ENCODE measurements around the gene SPEF1.

DNA sequence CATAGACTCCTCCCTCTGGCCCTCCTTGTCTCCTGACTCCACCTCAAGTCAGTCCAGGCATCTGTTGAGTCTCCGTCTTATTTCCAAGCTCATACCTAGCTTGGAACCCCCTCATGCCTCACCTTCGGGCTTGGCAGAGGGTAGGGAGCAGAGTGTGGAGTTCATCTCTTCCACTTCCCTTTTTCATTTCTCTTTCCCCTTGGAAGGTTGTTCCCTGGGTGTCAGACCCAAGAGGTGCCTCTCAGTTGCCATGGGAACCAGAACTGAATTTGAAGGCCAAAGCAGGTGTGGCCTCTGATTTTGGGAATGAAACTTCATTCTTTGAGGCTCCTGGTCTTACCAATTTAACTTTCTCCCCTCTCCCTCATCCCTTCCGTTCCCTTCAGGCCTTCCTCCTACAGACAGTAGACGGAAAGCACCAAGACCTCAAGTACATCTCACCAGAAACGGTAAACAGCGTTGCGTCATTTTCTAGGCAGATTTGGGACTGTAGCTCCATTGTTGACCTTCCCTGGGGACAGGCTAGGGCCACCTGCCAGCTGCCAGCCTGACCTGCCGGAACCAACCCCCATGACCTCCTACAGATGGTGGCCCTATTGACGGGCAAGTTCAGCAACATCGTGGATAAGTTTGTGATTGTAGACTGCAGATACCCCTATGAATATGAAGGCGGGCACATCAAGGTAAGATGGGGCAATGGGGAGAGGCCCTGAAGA is 21.4 kb upstream of the SPEF1 start:
- TF ChIP-seq, protein P1, sequence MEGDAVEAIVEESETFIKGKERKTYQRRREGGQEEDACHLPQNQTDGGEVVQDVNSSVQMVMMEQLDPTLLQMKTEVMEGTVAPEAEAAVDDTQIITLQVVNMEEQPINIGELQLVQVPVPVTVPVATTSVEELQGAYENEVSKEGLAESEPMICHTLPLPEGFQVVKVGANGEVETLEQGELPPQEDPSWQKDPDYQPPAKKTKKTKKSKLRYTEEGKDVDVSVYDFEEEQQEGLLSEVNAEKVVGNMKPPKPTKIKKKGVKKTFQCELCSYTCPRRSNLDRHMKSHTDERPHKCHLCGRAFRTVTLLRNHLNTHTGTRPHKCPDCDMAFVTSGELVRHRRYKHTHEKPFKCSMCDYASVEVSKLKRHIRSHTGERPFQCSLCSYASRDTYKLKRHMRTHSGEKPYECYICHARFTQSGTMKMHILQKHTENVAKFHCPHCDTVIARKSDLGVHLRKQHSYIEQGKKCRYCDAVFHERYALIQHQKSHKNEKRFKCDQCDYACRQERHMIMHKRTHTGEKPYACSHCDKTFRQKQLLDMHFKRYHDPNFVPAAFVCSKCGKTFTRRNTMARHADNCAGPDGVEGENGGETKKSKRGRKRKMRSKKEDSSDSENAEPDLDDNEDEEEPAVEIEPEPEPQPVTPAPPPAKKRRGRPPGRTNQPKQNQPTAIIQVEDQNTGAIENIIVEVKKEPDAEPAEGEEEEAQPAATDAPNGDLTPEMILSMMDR (IDR thresholded peaks at IDR 0.05; ENCODE audit: low read depth, low read length, poor library complexity, severe bottlenecking): no peak
- TF ChIP-seq EZH2phosphoT487 (IDR thresholded peaks at IDR 0.05; ENCODE audit: borderline replicate concordance, low read length): no peak

All from DOHH2 (cell line).